SK-N-SH treated with all-trans-retinoic acid at 6 μM for 48 hours (cell line): ENCODE data around the gene ENO4.

ENCODE experiments used
- ATAC-seq: fragments of 200-7000 bp; cut with Tn5 transposase; 3 replicates; pipeline ENCODE4 v1.9.1; 2020; ENCODE audit warnings: mild to moderate bottlenecking, moderate library complexity
- ARNTL ChIP-seq: fragments of 450-650 bp; formaldehyde crosslinking; IDR thresholded peaks from 2 replicates; pipeline ENCODE4 v1.5.0; 2020; ENCODE audit warnings: low read depth, mild to moderate bottlenecking, moderate library complexity, borderline replicate concordance
- BACH2 ChIP-seq: fragments of 250-450 bp; sonication (Bioruptor Pico); IDR thresholded peaks from 2 replicates; pipeline ENCODE4 v1.9.0; 2021; ENCODE audit warnings: mild to moderate bottlenecking, borderline replicate concordance
- CREB5 ChIP-seq: fragments of 250-450 bp; sonication (Bioruptor Pico); IDR thresholded peaks from 2 replicates; pipeline ENCODE4 v1.5.1; 2020; ENCODE audit warnings: low read depth, mild to moderate bottlenecking, moderate library complexity
- CSDC2 ChIP-seq: fragments of 250-450 bp; sonication (Bioruptor Pico); IDR thresholded peaks from 2 replicates; pipeline ENCODE4 v1.5.0; 2020; ENCODE audit warnings: mild to moderate bottlenecking, moderate library complexity
- CSRNP3 ChIP-seq: fragments of 250-450 bp; sonication (Bioruptor Pico); IDR thresholded peaks from 2 replicates; pipeline ENCODE4 v1.5.1; 2021; ENCODE audit warnings: mild to moderate bottlenecking, moderate library complexity
- ESRRG ChIP-seq: fragments of 250-450 bp; sonication (Bioruptor Pico); IDR thresholded peaks from 2 replicates; pipeline ENCODE4 v1.6.1; 2021; ENCODE audit warnings: mild to moderate bottlenecking
- GLIS3 ChIP-seq: fragments of 250-450 bp; sonication (Bioruptor Pico); IDR thresholded peaks from 2 replicates; pipeline ENCODE4 v1.5.0; 2020; ENCODE audit warnings: mild to moderate bottlenecking, moderate library complexity
- ISL1 ChIP-seq: fragments of 250-450 bp; sonication (Bioruptor Pico); IDR thresholded peaks from 2 replicates; pipeline ENCODE4 v2.1.2; 2022; ENCODE audit warnings: mild to moderate bottlenecking, moderate library complexity
- OSR1 ChIP-seq: fragments of 250-450 bp; sonication (Bioruptor Pico); IDR thresholded peaks from 2 replicates; pipeline ENCODE4 v1.8.0; 2022; ENCODE audit warnings: moderate library complexity, mild to moderate bottlenecking, inconsistent platforms
- PATZ1 ChIP-seq: fragments of 250-450 bp; sonication (Bioruptor Pico); IDR thresholded peaks from 2 replicates; pipeline ENCODE4 v1.8.0; 2020; ENCODE audit warnings: mild to moderate bottlenecking, moderate library complexity, borderline replicate concordance
- POU6F1 ChIP-seq: fragments of 250-450 bp; sonication (Bioruptor Pico); IDR thresholded peaks from 2 replicates; pipeline ENCODE4 v1.8.0; 2021; ENCODE audit warnings: low read depth, mild to moderate bottlenecking, moderate library complexity, borderline replicate concordance
- PPARA ChIP-seq: fragments of 250-450 bp; sonication (Bioruptor Pico); IDR thresholded peaks from 2 replicates; pipeline ENCODE4 v1.5.0; 2020; ENCODE audit warnings: mild to moderate bottlenecking, borderline replicate concordance
- SNAI2 ChIP-seq: fragments of 250-450 bp; sonication (Bioruptor Pico); IDR thresholded peaks from 2 replicates; pipeline ENCODE4 v1.5.0; 2020; ENCODE audit warnings: mild to moderate bottlenecking, moderate library complexity
- TCF4 ChIP-seq: fragments of 250-450 bp; sonication (Bioruptor Pico); IDR thresholded peaks from 2 replicates; pipeline ENCODE4 v1.8.0; 2021; ENCODE audit warnings: mild to moderate bottlenecking, moderate library complexity, borderline replicate concordance
- TOX ChIP-seq: fragments of 250-450 bp; sonication (Bioruptor Pico); IDR thresholded peaks from 2 replicates; pipeline ENCODE4 v1.8.0; 2021; ENCODE audit warnings: mild to moderate bottlenecking, moderate library complexity, borderline replicate concordance
- TSHZ2 ChIP-seq: fragments of 250-450 bp; sonication (Bioruptor Pico); IDR thresholded peaks from 2 replicates; pipeline ENCODE4 v1.5.0; 2020; ENCODE audit warnings: mild to moderate bottlenecking, moderate library complexity
- ZFP30 ChIP-seq: fragments of 450-650 bp; formaldehyde crosslinking; IDR thresholded peaks from 2 replicates; pipeline ENCODE4 v1.5.0; 2022; ENCODE audit warnings: mild to moderate bottlenecking, moderate library complexity
- ZNF565 ChIP-seq: fragments of 450-650 bp; formaldehyde crosslinking; conservative IDR thresholded peaks from 2 replicates; pipeline ENCODE4 v1.5.0; 2020; ENCODE audit warnings: low read depth, mild to moderate bottlenecking, moderate library complexity
- ZNF8 ChIP-seq: fragments of 450-650 bp; formaldehyde crosslinking; IDR thresholded peaks from 2 replicates; pipeline ENCODE4 v1.5.0; 2020; ENCODE audit warnings: mild to moderate bottlenecking, moderate library complexity

The ENO4 gene

GRCh38 chr10:116925056-116925455, 75.8 kb downstream of the ENO4 start (continued):
- TF ChIP-seq PATZ1 (CRISPR knock-in tag) (no peak), TCF4 (CRISPR knock-in tag) (no peak), CREB5 (CRISPR knock-in tag) (no peak)

- no peak for TF ChIP-seq ISL1 (CRISPR knock-in tag)
- TF ChIP-seq POU6F1 (CRISPR knock-in tag) = no peak
- TF ChIP-seq ZFP30 (CRISPR knock-in tag) = no peak
- TF ChIP-seq TCF4 (CRISPR knock-in tag) = no peak
- TF ChIP-seq SNAI2 = no peak
- no peak for TF ChIP-seq OSR1
- TF ChIP-seq ZNF565 (CRISPR knock-in tag) = no peak
- TF ChIP-seq TSHZ2 (CRISPR knock-in tag) = no peak
- no peak for TF ChIP-seq PPARA (CRISPR knock-in tag)
- TF ChIP-seq BACH2 = no peak
- no peak for TF ChIP-seq CSRNP3 (CRISPR knock-in tag)
- TF ChIP-seq ZNF8 = no peak
- no peak for TF ChIP-seq PATZ1 (CRISPR knock-in tag)
- no peak for TF ChIP-seq CSDC2 (CRISPR knock-in tag)
- no peak for TF ChIP-seq ESRRG
- TF ChIP-seq TOX (CRISPR knock-in tag) = no peak
- no peak for TF ChIP-seq GLIS3
- TF ChIP-seq ARNTL (CRISPR knock-in tag) = no peak
- no peak for TF ChIP-seq CREB5 (CRISPR knock-in tag)
- no peak for ATAC-seq
These were observed 77.1 kb downstream of the ENO4 start for GRCh38 chr10:116926426-116926825.
